A673 (cell line): Measurements from ENCODE around the gene SLC5A3. TPM values are rescaled to one million over a fixed set of nuclear protein-coding genes. Genes with fewer than 3 reads are reported as not detected.
A peak's percentile ranks its signal among the peaks of the same experiment; 100 is the strongest.

Experiments
- BruUV-seq: library from RNA; stranded (reverse); fragments of 400-500 nt; replicated peaks from 2 replicates; lab custom pipeline; 2021; lab: Mats Ljungman, UMichigan
- CTCF ChIA-PET: fragments of 300-600 bp; sonication (Branson Sonifier 250); formaldehyde crosslinking; loops from one replicate; lab custom pipeline; 2022; ENCODE audit warnings: antibody characterized with exemption; lab: Charles Lee
- POLR2A ChIA-PET: fragments of 300-600 bp; sonication (Branson Sonifier 250); formaldehyde crosslinking; loops from one replicate; lab custom pipeline; 2022; ENCODE audit warnings: antibody characterized with exemption; ENCODE audit not compliant: low non-redundant PET; lab: Charles Lee
- DNase-seq: peaks from one replicate; pipeline ENCODE4 v3.0.0-alpha.2; 2015; ENCODE audit warnings: low spot score
- H3K27ac ChIP-seq: fragments of 200-600 bp; sonication (generic); 2 replicates; pipeline ENCODE4 v1.5.1; 2016; ENCODE audit warnings: mixed run types, low read depth, mild to moderate bottlenecking, mixed read lengths, antibody characterized with exemption, low read length; ENCODE audit not compliant: poor library complexity, severe bottlenecking
- H3K27me3 ChIP-seq: fragments of 200-600 bp; sonication (generic); replicated peaks from 2 replicates; pipeline ENCODE4 v1.6.1; 2017; ENCODE audit warnings: mixed run types, low read depth, mild to moderate bottlenecking, mixed read lengths, antibody characterized with exemption, low read length; ENCODE audit not compliant: insufficient read depth, poor library complexity
- H3K36me3 ChIP-seq: fragments of 200-600 bp; sonication (generic); 2 replicates; pipeline ENCODE4 v1.6.1; 2016; ENCODE audit warnings: mixed run types, mild to moderate bottlenecking, mixed read lengths, antibody characterized with exemption, low read length; ENCODE audit not compliant: insufficient read depth, poor library complexity, severe bottlenecking
- H3K4me1 ChIP-seq: fragments of 200-600 bp; sonication (generic); 2 replicates; pipeline ENCODE4 v1.6.1; 2017; ENCODE audit warnings: mixed run types, mild to moderate bottlenecking, mixed read lengths, antibody characterized with exemption, low read length; ENCODE audit not compliant: insufficient read depth, poor library complexity, severe bottlenecking
- H3K4me3 ChIP-seq: fragments of 200-600 bp; sonication (generic); 2 replicates; pipeline ENCODE4 v1.5.1; 2016; ENCODE audit warnings: low read depth, mixed run types, mild to moderate bottlenecking, mixed read lengths, low read length; ENCODE audit not compliant: poor library complexity, severe bottlenecking
- H3K9me3 ChIP-seq: fragments of 200-600 bp; sonication (generic); 2 replicates; pipeline ENCODE4 v1.6.1; 2016; ENCODE audit warnings: mixed run types, low read depth, mild to moderate bottlenecking, mixed read lengths, antibody characterized with exemption, low read length; ENCODE audit not compliant: poor library complexity, severe bottlenecking
- CTCF ChIP-seq: fragments of 300-800, 200-600 bp; sonication (generic); conservative IDR thresholded peaks from 2 replicates; pipeline ENCODE4 v1.5.1; 2017; ENCODE audit warnings: low read depth, mild to moderate bottlenecking, antibody characterized with exemption, low read length, moderate library complexity, mixed read lengths
- EZH2 ChIP-seq: fragments of 200-600 bp; sonication (generic); IDR thresholded peaks from 2 replicates; pipeline ENCODE4 v1.6.1; 2017; ENCODE audit warnings: borderline replicate concordance, low read depth, mild to moderate bottlenecking, mixed read lengths, antibody characterized with exemption, low read length; ENCODE audit not compliant: poor library complexity, severe bottlenecking
- intact Hi-C: fragments of 100-400 bp; cut with micrococcal nuclease; formaldehyde crosslinking; loops from one replicate; pipeline ENCODE4 v1.10.0; 2022; ENCODE audit not compliant: unreplicated experiment
- total RNA-seq: library from RNA; stranded (reverse); gene quantifications from 2 replicates; pipeline ENCODE4 v1.2.3, GENCODE V29; 2021

SLC5A3 gene
- total RNA-seq, 1 experiment from 2014 or later: 20.5 TPM

- intact Hi-C loops: no loop called here
- H3K27me3 ChIP-seq: no peaks in the 10 kb centered on the region
- no TSS peak for BruUV-seq
- peaks cover 3% of the 10 kb centered on the region for H3K4me1 ChIP-seq
- peak; percentile 35 for DNase-seq
- no peaks in the 10 kb centered on the region for H3K36me3 ChIP-seq
- no peak overlapping the region for H3K4me3 ChIP-seq
- TF ChIP-seq CTCF: no peak
- H3K27ac ChIP-seq: no peak overlapping the region
- no peaks in the 10 kb centered on the region for H3K9me3 ChIP-seq
- CTCF ChIA-PET: no interaction called here
- POLR2A ChIA-PET: no interaction called here
These were observed 45.5 kb upstream of the SLC5A3 start for GRCh38 chr21:34027721-34028461.

- CTCF ChIA-PET: no interaction called here
- no TSS peak for BruUV-seq
- intact Hi-C loops: no loop called here
- H3K27ac ChIP-seq: no peak overlapping the region
- no peaks in the 10 kb centered on the region for H3K36me3 ChIP-seq
- peak; percentile 64 for DNase-seq
- no peaks in the 10 kb centered on the region for H3K4me1 ChIP-seq
- POLR2A ChIA-PET: no interaction called here
- H3K27me3 ChIP-seq: no peaks in the 10 kb centered on the region
- H3K4me3 ChIP-seq: no peak overlapping the region
- no peak for TF ChIP-seq CTCF
- no peak for TF ChIP-seq EZH2
- H3K9me3 ChIP-seq: no peaks in the 10 kb centered on the region
These were observed 43.4 kb upstream of the SLC5A3 start for GRCh38 chr21:34029743-34030528.

- no peaks in the 10 kb centered on the region for H3K4me1 ChIP-seq
- no peaks in the 10 kb centered on the region for H3K36me3 ChIP-seq
- DNase-seq: no peak
- H3K27ac ChIP-seq: no peak overlapping the region
- TF ChIP-seq EZH2: no peak
- TF ChIP-seq CTCF: no peak
- no peaks in the 10 kb centered on the region for H3K9me3 ChIP-seq
- no peak overlapping the region for H3K4me3 ChIP-seq
- POLR2A ChIA-PET: no interaction called here
- H3K27me3 ChIP-seq: no peaks in the 10 kb centered on the region
- CTCF ChIA-PET: no interaction called here
- intact Hi-C loops: no loop called here
- BruUV-seq: no TSS peak
These were observed 41.5 kb upstream of the SLC5A3 start for GRCh38 chr21:34031835-34032370.
